Left cardiac atrium (tissue), 4 donors: ENCODE data around the gene CFAP299. TPM values are rescaled to one million over a fixed set of nuclear protein-coding genes. Genes with fewer than 3 reads are reported as not detected.
"Not testable (repeated sequence)": the region's sequence is repeated elsewhere in the genome, so short reads cannot be mapped to it uniquely, and the experiment has no call there.

ENCODE experiments used
- ATAC-seq, 2 donors: fragments of 200-7000 bp; cut with Tn5 transposase; one replicate each; pipeline ENCODE4 v1.9.1; 2020; ENCODE audit warnings: mild to moderate bottlenecking in 2 of 2, moderate library complexity in 2 of 2
- DNase-seq: peaks from one replicate; pipeline ENCODE4 v3.0.0-alpha.2; 2020
- intact Hi-C, 2 donors: fragments of 100-400 bp; cut with DNase I; formaldehyde crosslinking; loops; one replicate each; pipeline versions ENCODE4 v1.14.1 to v1.15.1; 2022 to 2023
- total RNA-seq, 2 donors: library from RNA; stranded (reverse); fragmentation: NEBNext Ultra II Directional; extraction: Animal tissue kit (Norgen Biotek cat#: 25700); gene quantifications; one replicate each; pipeline ENCODE4 v1.2.1, GENCODE V29; 2021
- donor health status: DM: no; HTN: yes; CAD: no.
- donor health status: DM: no; HTN: yes; CAD: no; lungs with severe emphysema.
- donor health status: DM: yes; HTN: yes; CAD: no.
- donor health status: Dilated cardiomyopathy.

CFAP299 gene
- total RNA-seq, 2 donors from 2014 or later, result not detected

DNA sequence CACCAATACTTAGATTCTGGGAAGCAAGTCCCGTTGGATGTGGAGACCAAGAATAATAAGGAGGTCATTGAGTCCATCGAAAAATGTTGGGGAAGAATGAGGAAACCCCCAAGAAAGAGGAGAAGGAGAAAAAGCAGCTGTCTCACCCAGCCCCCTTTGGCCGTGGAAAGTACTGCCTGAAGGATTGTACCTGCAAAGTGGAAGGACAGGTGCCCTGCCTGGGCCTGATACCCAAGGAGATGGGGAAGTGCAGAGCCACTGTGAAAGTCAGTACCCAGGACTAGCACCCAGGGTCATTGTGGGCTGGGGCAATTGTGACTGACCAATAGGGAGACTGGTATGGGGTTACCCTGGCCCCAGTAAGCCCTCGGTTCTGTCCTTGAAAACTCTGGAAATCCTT is 13.8 kb upstream of the CFAP299 start:
- ATAC-seq, result no peak
- intact Hi-C loops, result no loop called here
- DNase-seq, result no peak

GRCh38 chr4:80322716-80323115 is 12.8 kb upstream of the CFAP299 start:
- intact Hi-C loops, result no loop called here
- peak in 1 of 2 donors; percentile 76 for ATAC-seq
- no peak for DNase-seq

DNA sequence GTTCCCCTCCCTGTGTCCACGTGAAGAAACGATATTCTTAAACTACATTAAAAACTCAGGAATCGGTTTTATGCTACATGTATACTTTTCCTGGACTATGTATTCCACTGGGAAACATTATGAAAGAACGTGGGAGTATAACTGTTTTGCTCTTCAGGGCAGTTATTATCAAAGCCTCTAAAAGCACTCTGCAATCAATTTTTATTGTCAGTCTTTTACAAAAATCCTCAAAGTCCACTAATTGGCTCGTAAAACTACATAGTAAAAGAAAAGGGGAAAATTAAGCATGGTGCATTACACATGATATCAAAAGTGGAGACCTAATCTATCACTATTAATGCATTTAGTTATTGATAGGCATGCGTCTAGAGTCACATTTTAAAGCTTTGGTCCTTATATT is 11.4 kb upstream of the CFAP299 start:
- DNase-seq (no peak), ATAC-seq (no peak)
- intact Hi-C loops, result no loop called here

- ATAC-seq, result no peak
- DNase-seq, result no peak
- intact Hi-C loops, result no loop called here
Observed at GRCh38 chr4:80331693-80332092, 3.8 kb upstream of the CFAP299 start.

DNA sequence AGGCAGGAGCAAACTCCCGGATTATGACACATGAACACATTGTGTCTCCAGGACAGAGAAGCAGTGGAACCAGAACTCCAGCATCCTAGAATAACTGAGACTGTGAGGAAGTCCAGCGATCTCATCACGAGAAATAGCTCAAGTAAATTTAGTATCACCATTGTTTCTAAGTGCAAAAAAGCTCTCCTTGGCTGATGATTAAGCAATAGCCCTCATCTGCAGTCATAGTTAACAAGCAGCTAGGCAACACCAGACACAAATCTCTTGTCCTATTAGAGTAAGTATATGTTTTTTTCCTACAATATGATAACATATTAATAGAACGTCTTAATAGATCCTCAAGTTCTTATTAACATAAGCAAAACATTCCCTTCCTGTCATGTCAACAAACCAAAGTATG is 2.4 kb upstream of the CFAP299 start:
- intact Hi-C loops, result no loop called here
- ATAC-seq, result no peak
- DNase-seq, result no peak

DNA sequence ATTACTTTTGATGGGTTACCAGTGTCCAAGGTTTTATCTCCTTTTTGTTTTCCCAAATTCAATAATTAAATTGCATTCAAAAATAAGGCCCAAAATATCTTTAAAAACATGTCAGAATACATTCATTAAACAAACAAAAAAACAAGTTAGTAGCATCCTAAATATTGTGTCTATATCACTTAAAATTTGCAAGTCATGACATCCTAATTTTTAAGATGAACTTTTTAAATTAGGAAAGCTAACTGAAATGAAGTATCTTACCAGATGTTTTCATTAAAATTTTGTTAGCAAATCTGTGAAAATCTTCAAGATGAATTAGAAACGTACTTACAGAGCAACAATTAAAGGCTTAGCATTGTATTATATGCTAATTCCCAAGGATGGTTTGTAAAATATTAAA is 962 bp upstream of the CFAP299 start:
- ATAC-seq (no peak), DNase-seq (no peak)
- intact Hi-C loops, result no loop called here

- ATAC-seq, result no peak
- intact Hi-C loops, result loop anchor here in 1 of 2 donors (5.0 kb wide), 1 partner anchor 1383 kb away; no protein-coding TSS in a partner anchor
- DNase-seq, result no peak
Observed at GRCh38 chr4:80335226-80335553, 340 bp upstream of the CFAP299 start.

DNA sequence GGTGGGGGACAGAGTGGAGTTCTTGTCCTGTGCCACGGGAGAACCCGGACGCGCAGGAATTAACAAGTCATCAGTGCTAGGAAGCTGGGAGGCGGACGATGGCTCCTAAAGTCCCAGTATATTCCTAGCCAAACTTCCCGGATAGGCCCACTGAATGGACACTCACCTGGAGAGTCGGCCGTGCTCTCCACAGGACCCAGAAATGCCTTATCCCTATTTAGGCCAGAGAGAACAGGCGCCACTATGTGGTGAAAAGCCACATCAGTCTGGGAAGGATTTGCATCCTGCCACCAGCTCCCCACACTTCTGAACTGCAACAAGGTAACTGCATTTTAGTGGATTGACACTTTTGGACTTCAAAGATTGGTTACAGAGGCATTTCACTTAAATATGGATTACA is 1.1 kb downstream of the CFAP299 start:
- ATAC-seq, result peak; percentile 32 to 59
- DNase-seq, result no peak
- intact Hi-C loops, result loop anchor here in 1 of 2 donors (5.0 kb wide), 1 partner anchor 1384 kb away; no protein-coding TSS in a partner anchor

DNA sequence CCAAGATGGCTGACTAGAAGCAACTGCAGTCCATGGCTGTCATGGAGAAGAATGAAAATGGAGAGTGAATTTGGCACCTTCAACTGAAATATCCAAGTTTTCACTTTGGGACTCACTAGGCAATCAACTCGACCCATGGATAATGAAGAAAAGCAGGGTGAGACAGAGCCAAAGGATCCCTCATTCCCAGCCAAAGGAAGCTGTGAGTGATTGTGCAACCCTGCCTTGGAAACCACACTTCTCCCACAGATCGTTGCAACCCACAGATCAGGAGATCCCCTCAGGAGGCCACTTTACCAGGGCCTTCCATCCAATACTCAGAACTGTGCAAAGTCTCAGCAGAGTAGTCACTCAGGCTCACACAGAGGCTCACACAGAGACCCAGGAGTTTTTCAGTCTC is 4.5 kb downstream of the CFAP299 start:
- DNase-seq, result no peak
- no peak for ATAC-seq
- intact Hi-C loops, result no loop called here

DNA sequence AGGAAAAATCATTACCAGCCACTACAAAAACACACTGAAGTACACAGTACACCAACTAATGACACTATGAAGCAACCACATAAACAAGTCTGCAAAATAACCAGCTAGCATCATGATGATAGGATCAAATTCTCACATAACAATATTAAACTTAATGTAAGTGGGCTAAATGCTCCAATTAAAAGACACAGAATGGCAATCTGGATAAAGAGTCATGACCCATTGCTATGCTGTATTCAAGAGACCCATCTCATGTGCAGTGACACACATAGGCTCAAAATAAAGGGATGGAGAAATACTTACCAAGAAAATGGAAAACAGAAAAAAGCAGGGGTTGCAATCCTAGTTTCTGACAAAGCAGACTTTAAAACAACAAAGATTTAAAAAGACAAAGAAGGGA is 7.2 kb downstream of the CFAP299 start:
- DNase-seq, intact Hi-C loops, ATAC-seq: not testable (repeated sequence)

DNA sequence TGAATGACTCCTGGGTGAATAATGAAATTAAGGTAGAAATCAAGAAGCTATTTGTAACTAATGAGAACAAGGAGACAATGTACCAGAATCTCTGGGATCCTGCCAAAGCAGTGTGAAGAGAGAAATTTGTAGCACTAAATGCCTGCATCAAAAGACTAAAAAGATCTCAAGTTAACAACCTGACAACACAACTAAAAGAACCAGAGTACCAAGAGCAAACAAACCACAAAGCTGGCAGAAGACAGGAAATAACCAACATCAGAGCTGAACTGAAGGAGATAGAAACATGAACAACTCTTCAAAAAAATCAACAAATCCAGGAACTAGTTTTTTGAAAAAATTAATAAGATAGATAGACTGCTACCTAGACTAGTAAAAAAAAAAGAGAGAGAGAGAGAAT is 8.4 kb downstream of the CFAP299 start:
- ATAC-seq (no peak), DNase-seq (no peak)
- intact Hi-C loops, result no loop called here

GRCh38 chr4:80360084-80360483 is 24.6 kb downstream of the CFAP299 start:
- ATAC-seq, result no peak
- intact Hi-C loops, result loop anchor here (5.0 to 10.0 kb wide), 2 partner anchors 685 to 692 kb away; no protein-coding TSS in a partner anchor

DNA sequence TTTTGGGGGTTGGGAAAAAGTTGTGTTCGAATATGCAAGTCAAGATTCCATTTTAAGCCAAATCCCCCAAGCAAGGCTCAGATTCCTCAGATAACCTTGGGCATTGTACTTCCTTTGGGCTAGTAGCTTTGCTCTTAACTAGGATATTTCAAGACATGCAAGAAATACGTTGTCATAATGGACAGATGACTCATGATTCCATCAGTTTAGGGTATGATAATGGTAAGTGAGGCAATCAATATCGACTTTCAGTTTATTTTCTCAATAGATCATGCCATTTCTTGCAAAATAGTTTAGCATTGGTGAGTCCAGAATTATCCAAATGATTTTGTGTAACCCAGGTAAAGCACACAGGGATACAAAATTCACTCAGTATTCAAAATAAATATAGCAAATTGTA is 25.4 kb downstream of the CFAP299 start:
- ATAC-seq (no peak), DNase-seq (no peak)
- intact Hi-C loops, result loop anchor here (5.0 to 10.0 kb wide), 2 partner anchors 684 to 691 kb away; no protein-coding TSS in a partner anchor

More at GRCh38 chr4:80360084-80360483, 24.6 kb downstream of the CFAP299 start:
- DNase-seq, result no peak

- DNase-seq (no peak), ATAC-seq (no peak)
- intact Hi-C loops, result loop anchor here (5.0 to 10.0 kb wide), 2 partner anchors 683 to 691 kb away; no protein-coding TSS in a partner anchor
Observed at GRCh38 chr4:80361329-80361900, 25.9 kb downstream of the CFAP299 start.

- intact Hi-C loops, result loop anchor here (2.0 to 10.0 kb wide), 3 partner anchors 628 to 690 kb away; no protein-coding TSS in a partner anchor
- no peak for ATAC-seq
- no peak for DNase-seq
Observed at GRCh38 chr4:80362578-80363181, 27.1 kb downstream of the CFAP299 start.

GRCh38 chr4:80365928-80366327 is 30.4 kb downstream of the CFAP299 start:
- DNase-seq (no peak), ATAC-seq (peak; percentile 53 to 80)
- intact Hi-C loops, result loop anchor here in 1 of 2 donors (10.0 kb wide), 1 partner anchor 679 kb away; no protein-coding TSS in a partner anchor

DNA sequence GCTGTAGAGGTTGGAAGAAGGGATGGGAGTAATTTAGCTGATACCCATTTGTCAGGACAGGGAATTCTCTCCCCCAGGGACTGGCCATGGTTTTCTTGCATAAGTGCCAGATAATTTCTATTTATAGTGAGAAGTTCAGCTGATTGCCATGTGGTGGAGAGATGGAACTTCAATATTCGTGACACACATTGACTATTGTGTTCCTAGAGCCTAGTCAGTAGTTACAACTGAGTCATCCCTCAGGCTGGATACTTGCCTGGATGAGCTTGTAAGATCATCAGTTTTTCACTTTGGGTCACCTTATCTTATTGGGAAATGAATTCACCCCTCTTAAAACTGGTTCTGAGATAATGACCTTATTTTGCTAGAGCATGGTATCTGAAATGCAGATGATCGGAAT is 32.2 kb downstream of the CFAP299 start:
- intact Hi-C loops, result loop anchor here in 1 of 2 donors (10.0 kb wide), 1 partner anchor 677 kb away; no protein-coding TSS in a partner anchor
- DNase-seq, result no peak
- no peak for ATAC-seq

DNA sequence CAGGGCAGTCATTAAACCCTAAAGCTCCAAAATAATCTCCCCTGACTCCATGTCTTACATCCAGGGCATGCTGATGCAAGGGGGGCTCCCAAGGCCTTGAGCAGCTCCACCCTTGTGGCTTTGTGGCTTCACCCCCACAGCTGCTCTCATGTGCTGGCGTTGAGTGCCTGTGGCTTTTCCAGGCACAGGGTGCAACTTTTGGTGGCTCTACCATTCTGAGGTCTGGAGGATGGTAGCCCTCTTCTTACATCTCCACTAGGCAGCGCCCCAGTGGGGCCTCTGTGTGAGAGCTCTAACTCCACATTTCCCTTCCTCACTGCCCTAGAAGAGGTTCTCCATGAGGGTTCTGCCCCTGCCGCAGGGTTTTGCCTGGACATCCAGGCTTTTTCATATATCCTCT is 35.1 kb downstream of the CFAP299 start:
- ATAC-seq (no peak), DNase-seq (no peak)
- intact Hi-C loops, result no loop called here

DNA sequence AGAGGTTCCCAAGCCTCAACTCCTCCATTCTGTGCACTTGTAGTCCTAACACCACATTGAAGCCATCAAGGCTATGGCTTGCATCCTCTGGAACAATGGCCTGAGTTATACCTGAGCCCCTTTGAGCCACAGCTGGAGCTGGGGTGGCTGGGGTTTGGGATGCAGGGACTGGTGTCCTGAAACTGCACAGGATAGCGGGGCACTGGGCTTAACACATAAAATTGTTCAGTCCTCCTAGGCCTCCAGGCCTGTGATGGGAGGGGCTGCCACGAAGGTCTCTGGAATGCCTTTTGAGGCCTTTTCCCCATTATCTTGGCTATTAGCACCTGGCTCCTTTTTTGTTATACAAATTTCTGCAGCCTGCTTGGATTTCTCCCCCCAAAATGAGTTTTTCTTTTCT is 35.5 kb downstream of the CFAP299 start:
- DNase-seq (no peak), ATAC-seq (no peak)
- intact Hi-C loops, result no loop called here

DNA sequence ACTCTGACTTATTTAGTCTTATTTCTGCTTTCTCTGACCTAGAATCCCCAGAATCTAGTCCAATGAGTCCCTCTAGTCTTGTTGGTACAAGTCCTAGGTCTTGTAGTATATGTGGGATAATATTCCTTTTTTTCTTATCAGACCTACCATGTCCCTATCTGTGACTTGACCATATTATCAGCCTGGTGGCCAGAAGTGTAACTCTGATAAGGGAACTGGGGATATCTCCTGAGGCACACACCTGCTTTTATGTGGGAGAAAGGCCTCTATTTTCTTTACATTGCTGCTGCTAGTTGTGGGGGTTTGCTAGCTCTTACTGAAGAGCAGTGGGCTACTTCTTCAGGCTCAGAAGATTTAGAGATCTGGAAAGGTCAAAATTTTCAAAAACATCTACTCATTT is 38.6 kb downstream of the CFAP299 start:
- no peak for DNase-seq
- intact Hi-C loops, result no loop called here
- no peak for ATAC-seq
